GM13976 (cell line): ENCODE data around the gene KCNJ2.

Experiments
- DNase-seq: peaks from one replicate; pipeline ENCODE4 v3.0.0; 2012; ENCODE audit warnings: low spot score
- in situ Hi-C: fragments of 300-500 bp; cut with MboI; formaldehyde crosslinking; loops from one replicate; pipeline ENCODE4 v1.12.0; 2022; ENCODE audit warnings: low sequenced_read_pairs, mixed read lengths, inconsistent platforms; ENCODE audit not compliant: unreplicated experiment
- TF ChIP-seq, protein P1 (sequence below): IDR thresholded peaks from 2 replicates; pipeline ENCODE4 v1.5.1; 2012; ENCODE audit warnings: borderline replicate concordance, mild to moderate bottlenecking; ENCODE audit not compliant: insufficient read depth; ENCODE audit errors: extremely low read depth, missing control alignments, control extremely low read depth

KCNJ2 gene

DNA sequence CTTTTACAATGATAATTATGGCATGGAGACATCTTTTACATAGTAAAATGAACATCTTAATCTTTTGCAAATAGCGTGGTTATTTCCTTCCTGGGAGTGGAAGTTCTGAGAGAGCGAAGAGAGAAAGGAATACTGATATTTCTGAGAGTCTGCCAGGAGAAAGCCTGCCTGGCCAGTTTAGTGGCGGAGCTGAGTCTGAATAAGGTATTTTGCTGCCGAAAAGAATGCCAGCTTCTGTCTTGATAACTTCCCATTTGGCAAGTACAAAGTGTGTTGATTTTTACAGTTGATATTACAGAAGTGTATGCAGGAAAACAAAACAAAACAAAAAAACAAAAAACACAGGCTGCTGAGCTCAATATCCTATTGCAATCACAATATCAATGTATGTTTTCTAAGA lies 55.9 kb downstream of the KCNJ2 start:
- TF ChIP-seq, protein P1, sequence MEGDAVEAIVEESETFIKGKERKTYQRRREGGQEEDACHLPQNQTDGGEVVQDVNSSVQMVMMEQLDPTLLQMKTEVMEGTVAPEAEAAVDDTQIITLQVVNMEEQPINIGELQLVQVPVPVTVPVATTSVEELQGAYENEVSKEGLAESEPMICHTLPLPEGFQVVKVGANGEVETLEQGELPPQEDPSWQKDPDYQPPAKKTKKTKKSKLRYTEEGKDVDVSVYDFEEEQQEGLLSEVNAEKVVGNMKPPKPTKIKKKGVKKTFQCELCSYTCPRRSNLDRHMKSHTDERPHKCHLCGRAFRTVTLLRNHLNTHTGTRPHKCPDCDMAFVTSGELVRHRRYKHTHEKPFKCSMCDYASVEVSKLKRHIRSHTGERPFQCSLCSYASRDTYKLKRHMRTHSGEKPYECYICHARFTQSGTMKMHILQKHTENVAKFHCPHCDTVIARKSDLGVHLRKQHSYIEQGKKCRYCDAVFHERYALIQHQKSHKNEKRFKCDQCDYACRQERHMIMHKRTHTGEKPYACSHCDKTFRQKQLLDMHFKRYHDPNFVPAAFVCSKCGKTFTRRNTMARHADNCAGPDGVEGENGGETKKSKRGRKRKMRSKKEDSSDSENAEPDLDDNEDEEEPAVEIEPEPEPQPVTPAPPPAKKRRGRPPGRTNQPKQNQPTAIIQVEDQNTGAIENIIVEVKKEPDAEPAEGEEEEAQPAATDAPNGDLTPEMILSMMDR: no peak
- DNase-seq: no peak
- in situ Hi-C loops: no loop called here
